KMS-11 (cell line): ENCODE results near the gene DNPH1.

ENCODE experiments used
- H2AFZ ChIP-seq: fragments of 200-600 bp; sonication (generic); 2 replicates; pipeline ENCODE4 v1.6.1; 2016; ENCODE audit warnings: antibody characterized with exemption, mixed run types, low read depth
- H3K27ac ChIP-seq: fragments of 200-600 bp; sonication (generic); 2 replicates; pipeline ENCODE4 v1.6.1; 2016; ENCODE audit warnings: mild to moderate bottlenecking, mixed run types
- H3K27me3 ChIP-seq: fragments of 200-600 bp; sonication (generic); 2 replicates; pipeline ENCODE4 v1.6.1; 2017; ENCODE audit warnings: mild to moderate bottlenecking, low read depth, mixed run types, moderate library complexity; ENCODE audit not compliant: insufficient read depth
- H3K36me3 ChIP-seq: fragments of 200-600 bp; sonication (generic); 2 replicates; pipeline ENCODE4 v1.6.1; 2017; ENCODE audit warnings: mild to moderate bottlenecking, mixed run types; ENCODE audit not compliant: insufficient read depth
- H3K4me1 ChIP-seq: fragments of 200-600 bp; sonication (generic); 2 replicates; pipeline ENCODE4 v1.6.1; 2016; ENCODE audit warnings: mild to moderate bottlenecking, low read depth, mixed run types; ENCODE audit not compliant: poor library complexity, severe bottlenecking
- H3K4me2 ChIP-seq: fragments of 200-600 bp; sonication (generic); 2 replicates; pipeline ENCODE4 v1.7.0; 2016; ENCODE audit warnings: mild to moderate bottlenecking, mixed run types
- H3K4me3 ChIP-seq: fragments of 200-600 bp; sonication (generic); IDR thresholded peaks from 2 replicates; pipeline ENCODE4 v1.6.1; 2017; ENCODE audit warnings: low read depth, low read length, mixed read lengths; ENCODE audit not compliant: insufficient read depth
- H3K79me2 ChIP-seq: fragments of 200-600 bp; sonication (generic); 2 replicates; pipeline ENCODE4 v1.6.1; 2016; ENCODE audit warnings: low read depth, mixed run types; ENCODE audit not compliant: insufficient read depth
- H3K9ac ChIP-seq: fragments of 200-600 bp; sonication (generic); 2 replicates; pipeline ENCODE4 v1.6.1; 2016; ENCODE audit warnings: mild to moderate bottlenecking, mixed run types
- H4K20me1 ChIP-seq: fragments of 200-600 bp; sonication (generic); 2 replicates; pipeline ENCODE4 v1.6.1; 2016; ENCODE audit warnings: mild to moderate bottlenecking, mixed run types; ENCODE audit not compliant: insufficient read depth
- CTCF ChIP-seq: fragments of 200-600 bp; sonication (generic); conservative IDR thresholded peaks from 2 replicates; pipeline ENCODE4 v1.6.1; 2017; ENCODE audit warnings: low read depth, mild to moderate bottlenecking, antibody characterized with exemption, low read length, moderate library complexity, mixed read lengths

Gene DNPH1

GRCh38 chr6:43276577-43277305, 47.5 kb upstream of the DNPH1 start:
- no peak overlapping the region for H3K27ac ChIP-seq
- no peak overlapping the region for H3K4me2 ChIP-seq
- no peaks in the 10 kb centered on the region for H3K36me3 ChIP-seq
- no peaks in the 10 kb centered on the region for H4K20me1 ChIP-seq
- no peak overlapping the region for H3K4me3 ChIP-seq
- no peaks in the 10 kb centered on the region for H3K4me1 ChIP-seq
- H3K79me2 ChIP-seq, result no peaks in the 10 kb centered on the region
- H2AFZ ChIP-seq, result no peak overlapping the region
- TF ChIP-seq CTCF, result no peak
- no peaks in the 10 kb centered on the region for H3K27me3 ChIP-seq
- no peak overlapping the region for H3K9ac ChIP-seq

- Histone ChIP-seq H3K27me3 (no peaks in the 10 kb centered on the region), H3K9ac (no peak overlapping the region), H3K4me1 (no peaks in the 10 kb centered on the region), H3K79me2 (no peaks in the 10 kb centered on the region), H3K4me2 (no peak overlapping the region), H3K36me3 (no peaks in the 10 kb centered on the region), H3K4me3 (no peak overlapping the region), H3K27ac (no peak overlapping the region), H2AFZ (no peak overlapping the region), H4K20me1 (no peaks in the 10 kb centered on the region)
- TF ChIP-seq CTCF, result no peak
Observed at GRCh38 chr6:43275801-43276576, 46.7 kb upstream of the DNPH1 start.

- no peaks in the 10 kb centered on the region for H3K79me2 ChIP-seq
- H3K9ac ChIP-seq, result no peak overlapping the region
- no peaks in the 10 kb centered on the region for H3K4me1 ChIP-seq
- H3K36me3 ChIP-seq, result no peaks in the 10 kb centered on the region
- no peak overlapping the region for H3K27ac ChIP-seq
- no peak overlapping the region for H3K4me3 ChIP-seq
- no peak for TF ChIP-seq CTCF
- no peak overlapping the region for H3K4me2 ChIP-seq
- no peaks in the 10 kb centered on the region for H3K27me3 ChIP-seq
- H2AFZ ChIP-seq, result no peak overlapping the region
- no peaks in the 10 kb centered on the region for H4K20me1 ChIP-seq
Observed at GRCh38 chr6:43274916-43275597, 45.8 kb upstream of the DNPH1 start.

- H3K4me1 ChIP-seq, result no peaks in the 10 kb centered on the region
- no peak overlapping the region for H3K4me3 ChIP-seq
- H3K9ac ChIP-seq, result no peak overlapping the region
- TF ChIP-seq CTCF, result no peak
- no peaks in the 10 kb centered on the region for H3K79me2 ChIP-seq
- H4K20me1 ChIP-seq, result no peaks in the 10 kb centered on the region
- no peaks in the 10 kb centered on the region for H3K27me3 ChIP-seq
- H3K27ac ChIP-seq, result no peak overlapping the region
- no peak overlapping the region for H3K4me2 ChIP-seq
- no peaks in the 10 kb centered on the region for H3K36me3 ChIP-seq
- H2AFZ ChIP-seq, result no peak overlapping the region
Observed at GRCh38 chr6:43274127-43274915, 45.0 kb upstream of the DNPH1 start.
